Pancreas (tissue), 10 donors: ENCODE results near the gene TBX5. TPM values are rescaled to one million over a fixed set of nuclear protein-coding genes. Genes with fewer than 3 reads are reported as not detected.

Experiments used
- ATAC-seq, 4 donors: fragments of 200-7000 bp; cut with Tn5 transposase; one replicate each; pipeline versions ENCODE4 v1.8.0 to v1.9.1; 2020; ENCODE audit warnings: mild to moderate bottlenecking in 4 of 4, moderate library complexity in 4 of 4
- DNase-seq, 6 donors: peaks; one replicate each; pipeline ENCODE4 v3.0.0-alpha.2; 2020
- FAIRE-seq: peaks from 2 replicates; lab custom pipeline; 2012; peaks lifted over from hg19 to GRCh38; lab: Jason Lieb, UNC
- H3K27ac ChIP-seq, 4 donors: fragments of 200-600 bp; sonication (generic); 1 replicate in 3 of 4; 2 replicates in 1 of 4; pipeline versions ENCODE4 v1.5.0 to v1.8.0; 2020
- H3K27me3 ChIP-seq, 4 donors: fragments of 200-600 bp; one replicate each; pipeline ENCODE4 v1.8.0; 2021
- H3K36me3 ChIP-seq, 3 donors: fragments of 200-600 bp; sonication (generic) in 1 of 3; one replicate each; pipeline versions ENCODE4 v1.5.0 to v1.8.0; 2020 to 2021
- H3K4me1 ChIP-seq, 3 donors: fragments of 200-600 bp; one replicate each; pipeline ENCODE4 v1.8.0; 2021
- H3K4me3 ChIP-seq, 4 donors: fragments of 200-600 bp; sonication (generic) in 2 of 4; one replicate each; pipeline versions ENCODE4 v1.5.0 to v1.8.0; 2020 to 2021
- H3K9me3 ChIP-seq, 4 donors: fragments of 200-600 bp; one replicate each; pipeline ENCODE4 v1.8.0; 2021
- WGBS, 2 donors: extraction: QIAGEN DNeasy Blood & Tissue Kit; methylation state at CpG; one replicate each; pipeline ENCODE4 v1.1.7; 2013; 5-methylcytosine and 5-hydroxymethylcytosine counted together
- intact Hi-C, 3 donors: fragments of 100-400 bp; cut with DNase I; formaldehyde crosslinking; loops; one replicate each; pipeline versions ENCODE4 v1.11.1 to v1.14.2; 2022
- polyA plus RNA-seq, 2 donors: library from polyadenylated mRNA; stranded (reverse); fragments of 200-250 nt; gene quantifications; one replicate each; pipeline ENCODE4 v1.2.3, GENCODE V29; 2013
- total RNA-seq, 6 donors: library from RNA; stranded (reverse); fragmentation: NEBNext Ultra II Directional in 4 of 6; extraction: Animal tissue kit (Norgen Biotek cat#: 25700) in 4 of 6; gene quantifications; one replicate each; pipeline versions ENCODE4 v1.2.1 to v1.2.4, GENCODE V29; 2021 to 2023
- TF ChIP-seq, protein P1 (sequence below), 4 donors: fragments of 200-600 bp; sonication (generic) in 3 of 4; IDR thresholded peaks; one replicate each; pipeline versions ENCODE4 v1.5.0 to v1.8.0; 2021; ENCODE audit warnings: antibody characterized with exemption in 4 of 4
- donor health status: healthy with polysubstance abuse.
- donor health status: DM: no; HTN: no; CAD: no; lungs with moderate emphysema.
- donor health status: DM: no; HTN: no; CAD: no.
- donor health status: control.
- donor health status: control.
- donor health status: Bipolar disorder and iron deficiency.
- donor health status: DM: yes; HTN: yes; CAD: no.
- donor health status: DM: no; HTN: no; CAD: no.
- donor health status: DM: no; HTN: no; CAD: no.
- donor health status: DM: yes; HTN: yes; CAD: no.

Gene TBX5
- total and polyA plus RNA-seq, 8 donors = 0.02 TPM; not detected in 7

DNA sequence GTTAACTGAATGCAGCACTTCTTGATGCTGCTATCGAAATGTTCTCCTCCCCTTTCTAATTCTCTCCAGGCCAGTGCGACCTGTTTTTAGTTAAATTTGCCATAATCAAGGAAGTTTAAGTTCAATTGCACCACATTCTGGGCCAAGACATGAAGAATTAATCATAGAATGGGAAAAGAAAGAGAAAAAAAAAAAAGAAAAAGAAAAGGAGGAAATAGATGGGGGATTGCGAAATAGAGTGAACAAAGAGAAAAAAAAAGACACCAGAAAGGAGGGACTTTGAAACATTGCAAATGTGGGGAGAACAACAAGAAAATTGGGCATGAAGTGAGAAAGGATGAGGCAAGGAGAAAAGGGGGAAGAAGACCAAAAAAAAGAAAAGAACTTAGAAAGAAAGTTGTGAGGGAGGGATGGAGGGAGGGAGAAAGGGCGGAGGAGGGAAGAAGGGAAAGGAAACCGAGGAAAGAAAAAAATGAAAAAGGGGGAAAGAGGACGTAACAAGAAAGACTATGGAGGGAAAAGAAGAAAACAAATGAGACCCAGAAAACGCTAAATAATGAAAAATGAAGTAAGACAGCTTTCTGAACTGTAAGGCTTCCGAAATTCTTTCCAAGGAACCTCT, 32.8 kb upstream of the TBX5 start:
- Histone ChIP-seq H3K27ac (no peak overlapping the region), H3K27me3 (peaks cover 0 to 37% (median 13%) of the 10 kb centered on the region in 4 donors), H3K36me3 (no peaks in the 10 kb centered on the region), H3K9me3 (no peaks in the 10 kb centered on the region), H3K4me1 (no peaks in the 10 kb centered on the region), H3K4me3 (no peak overlapping the region)
- DNase-seq = no peak
- TF ChIP-seq, protein P1, sequence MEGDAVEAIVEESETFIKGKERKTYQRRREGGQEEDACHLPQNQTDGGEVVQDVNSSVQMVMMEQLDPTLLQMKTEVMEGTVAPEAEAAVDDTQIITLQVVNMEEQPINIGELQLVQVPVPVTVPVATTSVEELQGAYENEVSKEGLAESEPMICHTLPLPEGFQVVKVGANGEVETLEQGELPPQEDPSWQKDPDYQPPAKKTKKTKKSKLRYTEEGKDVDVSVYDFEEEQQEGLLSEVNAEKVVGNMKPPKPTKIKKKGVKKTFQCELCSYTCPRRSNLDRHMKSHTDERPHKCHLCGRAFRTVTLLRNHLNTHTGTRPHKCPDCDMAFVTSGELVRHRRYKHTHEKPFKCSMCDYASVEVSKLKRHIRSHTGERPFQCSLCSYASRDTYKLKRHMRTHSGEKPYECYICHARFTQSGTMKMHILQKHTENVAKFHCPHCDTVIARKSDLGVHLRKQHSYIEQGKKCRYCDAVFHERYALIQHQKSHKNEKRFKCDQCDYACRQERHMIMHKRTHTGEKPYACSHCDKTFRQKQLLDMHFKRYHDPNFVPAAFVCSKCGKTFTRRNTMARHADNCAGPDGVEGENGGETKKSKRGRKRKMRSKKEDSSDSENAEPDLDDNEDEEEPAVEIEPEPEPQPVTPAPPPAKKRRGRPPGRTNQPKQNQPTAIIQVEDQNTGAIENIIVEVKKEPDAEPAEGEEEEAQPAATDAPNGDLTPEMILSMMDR (IDR thresholded peaks at IDR 0.05) = no peak
- ATAC-seq = no peak
- 2 to 4% methylated on average over 8 of the region's 8 CpGs for WGBS, 2 donors
- FAIRE-seq = no peak
- intact Hi-C loops = no loop called here

DNA sequence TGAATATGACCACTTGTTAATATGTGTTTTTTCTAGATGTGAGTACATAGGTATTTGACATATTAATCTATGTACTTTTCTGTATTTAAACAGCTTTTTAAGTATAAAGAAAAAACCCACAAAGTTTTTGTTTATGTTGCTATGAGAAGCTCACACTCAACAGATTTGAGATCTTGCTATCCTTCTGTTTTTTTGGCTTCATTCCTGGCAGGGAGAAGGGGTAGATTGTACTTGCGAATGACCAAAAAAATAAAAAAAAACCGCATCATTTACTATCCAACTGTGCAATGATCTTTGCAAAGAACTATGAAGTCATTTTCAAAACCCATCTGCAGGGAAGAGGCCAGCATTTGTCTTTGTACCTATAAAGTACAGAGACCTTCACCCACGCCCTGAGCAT, 28.4 kb upstream of the TBX5 start:
- peaks cover 0 to 18% (median 4%) of the 10 kb centered on the region in 4 donors for H3K27me3 ChIP-seq
- intact Hi-C loops = no loop called here
- no peaks in the 10 kb centered on the region for H3K4me1 ChIP-seq
- no peaks in the 10 kb centered on the region for H3K36me3 ChIP-seq
- H3K9me3 ChIP-seq = no peaks in the 10 kb centered on the region
- no peak overlapping the region for H3K4me3 ChIP-seq
- DNase-seq = no peak
- ATAC-seq = no peak
- FAIRE-seq = no peak
- WGBS, 2 donors = 49 to 61% methylated on average over 3 of the region's 3 CpGs
- H3K27ac ChIP-seq = no peak overlapping the region
- TF ChIP-seq, protein P1 (IDR thresholded peaks at IDR 0.05) = no peak

DNA sequence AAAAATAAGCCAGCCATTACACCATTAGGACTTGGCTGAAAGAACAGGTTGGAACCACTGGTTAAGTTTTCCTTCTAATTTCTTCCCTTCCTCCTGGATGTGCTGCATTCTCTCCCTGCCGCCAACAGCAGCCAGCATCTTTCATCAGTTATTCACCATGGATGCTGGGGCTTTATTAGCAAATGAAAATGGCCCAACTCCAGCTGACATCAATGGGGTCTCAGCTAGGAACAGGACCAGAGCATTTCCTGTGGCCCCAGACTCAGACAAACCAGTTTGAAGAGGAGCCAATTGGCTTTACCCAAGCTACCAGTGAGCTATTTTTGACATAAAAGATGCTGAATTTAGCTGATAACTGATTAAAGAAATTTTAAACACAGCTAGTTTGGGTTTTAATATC, 26.0 kb upstream of the TBX5 start:
- no peak for ATAC-seq
- TF ChIP-seq, protein P1 (IDR thresholded peaks at IDR 0.05) = no peak
- H3K9me3 ChIP-seq = no peaks in the 10 kb centered on the region
- no peaks in the 10 kb centered on the region for H3K4me1 ChIP-seq
- intact Hi-C loops = no loop called here
- H3K36me3 ChIP-seq = no peaks in the 10 kb centered on the region
- H3K4me3 ChIP-seq = no peak overlapping the region
- DNase-seq = no peak
- FAIRE-seq = no peak
- peaks cover 0 to 9% (median 2%) of the 10 kb centered on the region in 4 donors for H3K27me3 ChIP-seq
- 40 to 42% methylated on average over 1 of the region's 1 CpG for WGBS, 2 donors
- H3K27ac ChIP-seq = no peak overlapping the region

DNA sequence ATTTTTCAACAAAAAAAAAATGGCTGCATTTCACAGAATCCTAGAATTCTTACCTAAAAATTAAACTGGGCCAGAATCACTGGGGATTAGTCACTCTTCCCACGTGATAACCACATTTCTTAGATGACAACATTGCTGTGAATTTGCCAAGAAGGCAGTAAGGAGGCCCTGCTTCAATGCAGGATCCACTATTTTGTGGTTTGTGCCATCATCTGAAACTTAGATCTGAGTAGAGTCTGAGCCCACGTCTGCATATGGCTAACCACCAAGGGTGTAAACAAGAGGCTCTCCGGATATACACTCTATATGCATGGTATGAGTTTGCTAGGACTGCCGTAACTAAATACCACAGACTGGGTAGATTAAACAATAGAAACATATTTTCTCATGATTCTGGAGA, 24.4 kb upstream of the TBX5 start:
- no peak for FAIRE-seq
- no peak overlapping the region for H3K27ac ChIP-seq
- H3K4me3 ChIP-seq = no peak overlapping the region
- no peaks in the 10 kb centered on the region for H3K36me3 ChIP-seq
- 38 to 45% methylated on average over 4 of the region's 4 CpGs for WGBS, 2 donors
- H3K27me3 ChIP-seq = peaks cover 0 to 9% (median 2%) of the 10 kb centered on the region in 4 donors
- H3K9me3 ChIP-seq = no peaks in the 10 kb centered on the region
- intact Hi-C loops = no loop called here
- TF ChIP-seq, protein P1 (IDR thresholded peaks at IDR 0.05) = no peak
- no peaks in the 10 kb centered on the region for H3K4me1 ChIP-seq
- DNase-seq = no peak
- ATAC-seq = no peak

DNA sequence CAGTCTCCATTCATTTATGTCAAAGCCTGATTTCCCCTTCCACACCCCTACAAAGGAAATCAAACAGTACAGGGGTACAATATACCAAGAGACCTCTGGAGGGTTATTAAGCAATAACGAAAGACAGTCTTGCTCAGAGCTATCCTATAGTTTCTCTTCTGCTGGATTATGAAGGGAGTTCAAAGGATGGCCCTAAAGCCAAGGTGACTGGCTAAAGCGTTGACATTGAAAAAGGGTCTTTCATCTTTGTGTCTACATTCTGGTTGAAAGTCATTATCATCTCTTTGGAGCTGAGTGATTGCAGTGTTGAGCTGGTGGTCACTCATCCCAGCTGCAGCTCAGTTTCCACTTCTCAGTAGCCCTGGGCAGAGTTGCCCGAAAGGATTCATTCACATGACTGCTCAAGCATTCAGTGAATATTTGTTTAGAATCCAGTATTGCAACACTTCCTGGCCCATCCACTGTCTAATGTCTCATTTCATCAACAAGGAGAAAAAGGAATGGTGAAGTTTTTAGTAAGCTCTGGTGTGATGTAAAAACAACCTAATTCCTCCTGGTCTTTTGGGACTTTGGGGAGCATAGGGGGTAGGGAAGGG, 19.2 kb upstream of the TBX5 start:
- no peak overlapping the region for H3K4me3 ChIP-seq
- H3K4me1 ChIP-seq = no peaks in the 10 kb centered on the region
- no peak for ATAC-seq
- intact Hi-C loops = no loop called here
- H3K27me3 ChIP-seq = peaks cover 0 to 3% (median 0%) of the 10 kb centered on the region in 4 donors
- WGBS, 2 donors = 39 to 43% methylated on average over 3 of the region's 3 CpGs
- no peaks in the 10 kb centered on the region for H3K9me3 ChIP-seq
- no peak overlapping the region for H3K27ac ChIP-seq
- DNase-seq = no peak
- FAIRE-seq = no peak
- TF ChIP-seq, protein P1 (IDR thresholded peaks at IDR 0.05) = no peak
- H3K36me3 ChIP-seq = no peaks in the 10 kb centered on the region
